Measurements from ENCODE around the gene COG8. TPM values are rescaled to one million over a fixed set of nuclear protein-coding genes. Genes with fewer than 3 reads are reported as not detected.
A peak's percentile ranks its signal among the peaks of the same experiment; 100 is the strongest.

COG8 gene
- total and polyA plus RNA-seq, 9 of the 15 experiments (the other 6 are each of a cell fraction or from before 2014, with no cell fraction given), result 3.7 to 42.6 (median 30.1) TPM

DNA sequence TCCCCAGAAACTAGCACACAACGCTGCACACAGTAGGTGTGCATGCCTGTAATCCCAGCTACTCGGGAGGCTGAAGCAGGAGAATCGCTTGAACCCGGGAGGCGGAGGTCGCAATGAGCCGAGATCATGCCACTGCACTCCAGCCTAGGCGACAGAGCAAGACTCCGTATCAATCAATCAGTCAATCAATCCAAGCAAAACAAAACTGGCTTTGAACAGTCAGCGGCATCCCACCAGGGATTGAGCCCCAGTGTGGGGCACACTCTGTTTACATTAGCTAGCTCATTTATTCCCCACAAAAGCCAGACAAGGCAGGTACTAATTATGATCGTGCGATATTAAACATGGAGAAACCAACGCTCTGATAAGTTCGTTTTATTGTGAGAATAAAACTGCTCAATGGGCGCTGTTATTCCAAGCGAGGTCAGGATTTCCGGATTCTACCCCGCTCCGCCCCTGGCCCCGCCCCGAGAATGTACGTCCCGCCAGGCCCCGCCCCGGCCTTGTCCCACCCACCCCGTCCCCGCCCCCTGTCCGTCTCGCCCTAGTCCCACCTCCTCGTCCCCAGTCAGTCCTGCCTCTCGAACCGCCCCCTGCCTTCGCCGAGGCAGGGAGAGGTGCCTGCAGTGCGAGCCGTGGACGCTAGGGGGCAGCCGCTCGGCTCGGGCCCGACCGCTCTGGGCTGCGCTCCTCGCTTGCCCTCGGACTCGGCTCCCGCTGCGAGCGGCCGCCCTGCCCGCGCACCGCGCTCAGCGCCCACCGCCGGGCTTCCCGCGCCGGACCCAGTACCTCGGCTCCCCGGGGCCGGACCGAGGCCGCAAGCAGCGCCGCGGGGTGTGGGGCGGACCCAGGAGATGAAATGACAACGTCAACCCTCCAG lies 28.5 kb downstream of the COG8 start, which contains the start of gene VPS4A (continued):
- TF ChIP-seq, protein P1, sequence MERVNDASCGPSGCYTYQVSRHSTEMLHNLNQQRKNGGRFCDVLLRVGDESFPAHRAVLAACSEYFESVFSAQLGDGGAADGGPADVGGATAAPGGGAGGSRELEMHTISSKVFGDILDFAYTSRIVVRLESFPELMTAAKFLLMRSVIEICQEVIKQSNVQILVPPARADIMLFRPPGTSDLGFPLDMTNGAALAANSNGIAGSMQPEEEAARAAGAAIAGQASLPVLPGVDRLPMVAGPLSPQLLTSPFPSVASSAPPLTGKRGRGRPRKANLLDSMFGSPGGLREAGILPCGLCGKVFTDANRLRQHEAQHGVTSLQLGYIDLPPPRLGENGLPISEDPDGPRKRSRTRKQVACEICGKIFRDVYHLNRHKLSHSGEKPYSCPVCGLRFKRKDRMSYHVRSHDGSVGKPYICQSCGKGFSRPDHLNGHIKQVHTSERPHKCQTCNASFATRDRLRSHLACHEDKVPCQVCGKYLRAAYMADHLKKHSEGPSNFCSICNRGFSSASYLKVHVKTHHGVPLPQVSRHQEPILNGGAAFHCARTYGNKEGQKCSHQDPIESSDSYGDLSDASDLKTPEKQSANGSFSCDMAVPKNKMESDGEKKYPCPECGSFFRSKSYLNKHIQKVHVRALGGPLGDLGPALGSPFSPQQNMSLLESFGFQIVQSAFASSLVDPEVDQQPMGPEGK (CRISPR knock-in tag; IDR thresholded peaks at IDR 0.05; ENCODE audit: borderline replicate concordance), result no peak
- TF ChIP-seq ZKSCAN1 (IDR thresholded peaks at IDR 0.05; ENCODE audit: low read depth, low read length) (peak; percentile 97), SIRT6 (IDR thresholded peaks at IDR 0.05; ENCODE audit: low read depth, low read length) (no peak), POLR2A (conservative IDR thresholded peaks at IDR 0.05) (peak; percentile 73; the same call in 1 of the 2 replicates), POLR2AphosphoS5 (IDR thresholded peaks at IDR 0.05; ENCODE audit: control insufficient read depth, insufficient read depth, low read depth, low read length) (peak; percentile 42; the same call in 1 of the 2 replicates), ZNF77 (CRISPR knock-in tag; IDR thresholded peaks at IDR 0.05) (no peak), L3MBTL2 (IDR thresholded peaks at IDR 0.05) (peak; percentile 62), MEIS2 (IDR thresholded peaks at IDR 0.05; ENCODE audit: partially characterized antibody) (peak; percentile 50), ZNF354B (CRISPR knock-in tag; IDR thresholded peaks at IDR 0.05) (no peak), NFRKB (IDR thresholded peaks at IDR 0.05; ENCODE audit: low read depth) (0 out of 2 replicates have a peak, but pooled peaks have one; percentile 24), ZC3H4 (CRISPR knock-in tag; IDR thresholded peaks at IDR 0.05; ENCODE audit: borderline replicate concordance) (no peak), GTF2A2 (tag; IDR thresholded peaks at IDR 0.05) (no peak), HNRNPLL (IDR thresholded peaks at IDR 0.05; ENCODE audit: low read depth, low read length, poor library complexity, severe bottlenecking) (peak; percentile 57)
- TF ChIP-seq, protein P2, sequence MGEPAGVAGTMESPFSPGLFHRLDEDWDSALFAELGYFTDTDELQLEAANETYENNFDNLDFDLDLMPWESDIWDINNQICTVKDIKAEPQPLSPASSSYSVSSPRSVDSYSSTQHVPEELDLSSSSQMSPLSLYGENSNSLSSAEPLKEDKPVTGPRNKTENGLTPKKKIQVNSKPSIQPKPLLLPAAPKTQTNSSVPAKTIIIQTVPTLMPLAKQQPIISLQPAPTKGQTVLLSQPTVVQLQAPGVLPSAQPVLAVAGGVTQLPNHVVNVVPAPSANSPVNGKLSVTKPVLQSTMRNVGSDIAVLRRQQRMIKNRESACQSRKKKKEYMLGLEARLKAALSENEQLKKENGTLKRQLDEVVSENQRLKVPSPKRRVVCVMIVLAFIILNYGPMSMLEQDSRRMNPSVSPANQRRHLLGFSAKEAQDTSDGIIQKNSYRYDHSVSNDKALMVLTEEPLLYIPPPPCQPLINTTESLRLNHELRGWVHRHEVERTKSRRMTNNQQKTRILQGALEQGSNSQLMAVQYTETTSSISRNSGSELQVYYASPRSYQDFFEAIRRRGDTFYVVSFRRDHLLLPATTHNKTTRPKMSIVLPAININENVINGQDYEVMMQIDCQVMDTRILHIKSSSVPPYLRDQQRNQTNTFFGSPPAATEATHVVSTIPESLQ (CRISPR knock-in tag; IDR thresholded peaks at IDR 0.05), result no peak
- TF ChIP-seq, protein P3, sequence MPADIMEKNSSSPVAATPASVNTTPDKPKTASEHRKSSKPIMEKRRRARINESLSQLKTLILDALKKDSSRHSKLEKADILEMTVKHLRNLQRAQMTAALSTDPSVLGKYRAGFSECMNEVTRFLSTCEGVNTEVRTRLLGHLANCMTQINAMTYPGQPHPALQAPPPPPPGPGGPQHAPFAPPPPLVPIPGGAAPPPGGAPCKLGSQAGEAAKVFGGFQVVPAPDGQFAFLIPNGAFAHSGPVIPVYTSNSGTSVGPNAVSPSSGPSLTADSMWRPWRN (IDR thresholded peaks at IDR 0.05; ENCODE audit: low read depth), result no peak
- TF ChIP-seq, protein P4, sequence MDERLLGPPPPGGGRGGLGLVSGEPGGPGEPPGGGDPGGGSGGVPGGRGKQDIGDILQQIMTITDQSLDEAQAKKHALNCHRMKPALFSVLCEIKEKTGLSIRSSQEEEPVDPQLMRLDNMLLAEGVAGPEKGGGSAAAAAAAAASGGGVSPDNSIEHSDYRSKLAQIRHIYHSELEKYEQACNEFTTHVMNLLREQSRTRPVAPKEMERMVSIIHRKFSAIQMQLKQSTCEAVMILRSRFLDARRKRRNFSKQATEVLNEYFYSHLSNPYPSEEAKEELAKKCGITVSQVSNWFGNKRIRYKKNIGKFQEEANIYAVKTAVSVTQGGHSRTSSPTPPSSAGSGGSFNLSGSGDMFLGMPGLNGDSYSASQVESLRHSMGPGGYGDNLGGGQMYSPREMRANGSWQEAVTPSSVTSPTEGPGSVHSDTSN (CRISPR knock-in tag; IDR thresholded peaks at IDR 0.05; ENCODE audit: low read depth), result no peak
- TF ChIP-seq, protein P4 (tag; conservative IDR thresholded peaks at IDR 0.05; ENCODE audit: low read depth), result peak; percentile 62
- TF ChIP-seq, protein P5, sequence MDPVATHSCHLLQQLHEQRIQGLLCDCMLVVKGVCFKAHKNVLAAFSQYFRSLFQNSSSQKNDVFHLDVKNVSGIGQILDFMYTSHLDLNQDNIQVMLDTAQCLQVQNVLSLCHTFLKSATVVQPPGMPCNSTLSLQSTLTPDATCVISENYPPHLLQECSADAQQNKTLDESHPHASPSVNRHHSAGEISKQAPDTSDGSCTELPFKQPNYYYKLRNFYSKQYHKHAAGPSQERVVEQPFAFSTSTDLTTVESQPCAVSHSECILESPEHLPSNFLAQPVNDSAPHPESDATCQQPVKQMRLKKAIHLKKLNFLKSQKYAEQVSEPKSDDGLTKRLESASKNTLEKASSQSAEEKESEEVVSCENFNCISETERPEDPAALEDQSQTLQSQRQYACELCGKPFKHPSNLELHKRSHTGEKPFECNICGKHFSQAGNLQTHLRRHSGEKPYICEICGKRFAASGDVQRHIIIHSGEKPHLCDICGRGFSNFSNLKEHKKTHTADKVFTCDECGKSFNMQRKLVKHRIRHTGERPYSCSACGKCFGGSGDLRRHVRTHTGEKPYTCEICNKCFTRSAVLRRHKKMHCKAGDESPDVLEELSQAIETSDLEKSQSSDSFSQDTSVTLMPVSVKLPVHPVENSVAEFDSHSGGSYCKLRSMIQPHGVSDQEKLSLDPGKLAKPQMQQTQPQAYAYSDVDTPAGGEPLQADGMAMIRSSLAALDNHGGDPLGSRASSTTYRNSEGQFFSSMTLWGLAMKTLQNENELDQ (CRISPR knock-in tag; IDR thresholded peaks at IDR 0.05; ENCODE audit: borderline replicate concordance), result no peak

Data from K562 (cell line).